Middle frontal gyrus (tissue), 1 donor: ENCODE data around the gene PRCC.

ENCODE experiments used
- DNase-seq: peaks from one replicate; pipeline ENCODE4 v3.0.0-alpha.2; 2015; ENCODE audit warnings: low spot score; ENCODE audit errors: extremely low spot score

Gene PRCC

DNA sequence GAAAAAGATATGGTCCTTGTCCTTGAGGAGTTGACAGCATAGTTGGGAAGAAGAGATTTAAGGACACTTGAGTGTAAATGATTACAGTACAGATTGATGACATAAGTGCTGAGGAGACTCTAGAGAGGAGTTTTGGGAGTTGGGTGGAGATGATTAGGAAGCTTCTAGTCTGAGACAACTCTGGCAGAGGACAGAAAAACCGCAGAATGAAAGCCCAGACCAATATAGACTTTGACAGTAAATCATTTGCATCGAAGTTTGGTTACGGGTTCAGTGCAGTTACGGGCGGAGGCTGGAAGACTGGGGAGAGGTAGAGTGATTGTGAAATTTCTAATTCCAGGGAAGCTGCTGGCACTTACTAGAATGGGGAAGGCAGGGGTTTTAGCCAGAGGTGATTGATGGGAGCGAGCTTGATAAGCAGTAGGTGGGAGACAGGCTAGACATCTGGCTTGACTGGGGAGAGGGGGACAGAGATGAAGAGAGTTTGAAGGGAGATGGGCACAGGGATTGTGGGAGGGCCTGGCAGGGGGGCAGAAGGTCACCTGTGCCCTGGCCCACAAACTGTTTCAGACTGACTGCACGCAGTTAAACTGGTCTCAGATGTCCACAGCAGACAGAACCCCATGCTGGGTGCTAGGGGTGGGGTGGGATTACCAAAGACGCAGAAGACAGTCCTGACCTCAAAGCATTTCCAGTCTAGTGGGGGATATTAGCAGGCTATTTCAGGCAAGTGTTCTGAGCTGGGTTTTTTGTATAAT is 29.2 kb downstream of the PRCC start:
- no peak for DNase-seq

DNA sequence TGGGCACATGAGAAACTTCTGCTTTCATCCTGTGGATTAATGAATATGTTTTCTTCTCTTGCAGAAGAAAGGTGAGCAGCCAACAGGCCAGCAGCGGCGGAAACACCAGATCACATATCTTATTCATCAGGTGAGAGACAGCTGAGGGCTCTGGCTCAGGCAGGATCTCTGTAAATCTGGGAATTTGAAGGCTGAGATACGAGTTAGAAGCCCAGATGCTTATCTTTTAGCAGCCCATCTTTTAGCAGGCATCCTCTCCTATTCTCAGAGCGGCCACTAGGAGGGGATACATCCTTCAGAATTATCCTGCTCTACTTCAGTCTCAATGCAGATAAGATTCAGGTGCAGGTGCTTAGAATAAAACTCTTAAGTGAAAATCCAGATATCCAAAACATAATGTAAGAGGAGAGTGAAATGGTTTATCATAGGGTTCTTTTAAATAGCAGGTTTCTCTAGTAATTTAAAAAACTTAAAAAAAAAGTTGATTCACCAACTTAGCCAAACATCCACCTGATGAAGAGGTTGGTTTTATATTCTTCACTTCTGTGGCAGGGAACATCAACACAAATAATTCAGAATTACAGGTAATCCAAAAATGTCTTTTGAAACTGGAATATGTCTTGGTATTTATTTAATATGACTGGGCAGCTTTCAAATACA is 30.0 kb downstream of the PRCC start:
- DNase-seq, result no peak

DNA sequence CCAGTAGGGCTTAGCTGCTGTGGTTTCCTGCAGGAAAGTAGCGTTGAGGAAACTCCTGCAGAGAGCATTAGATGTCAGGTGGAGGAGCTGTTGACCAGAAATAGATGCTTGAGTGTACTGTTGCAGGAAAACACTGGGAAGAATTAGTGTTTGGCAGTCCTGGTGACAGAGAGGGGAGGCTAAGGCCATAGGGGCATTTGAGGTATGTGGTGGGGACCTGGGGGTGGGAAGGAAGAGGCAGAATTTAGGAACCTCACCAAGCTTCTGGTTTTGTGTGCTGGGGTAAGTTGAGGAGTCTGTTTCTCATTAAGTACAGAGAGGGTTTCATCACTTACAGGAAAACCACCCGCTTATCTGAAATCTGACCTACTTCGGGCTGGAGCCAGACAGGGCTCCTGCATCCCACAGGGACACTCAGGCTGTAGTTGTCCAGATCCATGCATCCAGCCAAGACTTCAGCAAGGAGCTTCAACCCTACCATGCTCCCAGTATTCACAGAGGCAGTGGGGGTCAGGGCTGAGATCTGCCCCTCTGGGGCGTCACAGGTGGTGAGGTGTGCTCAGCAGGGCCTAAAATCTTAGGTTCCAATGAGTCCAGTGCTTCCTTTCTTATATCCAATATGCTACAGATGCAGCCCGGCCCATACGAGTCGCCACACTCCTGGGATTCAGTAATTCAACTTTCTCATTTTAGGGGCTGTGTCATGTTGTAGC is 34.2 kb downstream of the PRCC start:
- DNase-seq, result no peak

DNA sequence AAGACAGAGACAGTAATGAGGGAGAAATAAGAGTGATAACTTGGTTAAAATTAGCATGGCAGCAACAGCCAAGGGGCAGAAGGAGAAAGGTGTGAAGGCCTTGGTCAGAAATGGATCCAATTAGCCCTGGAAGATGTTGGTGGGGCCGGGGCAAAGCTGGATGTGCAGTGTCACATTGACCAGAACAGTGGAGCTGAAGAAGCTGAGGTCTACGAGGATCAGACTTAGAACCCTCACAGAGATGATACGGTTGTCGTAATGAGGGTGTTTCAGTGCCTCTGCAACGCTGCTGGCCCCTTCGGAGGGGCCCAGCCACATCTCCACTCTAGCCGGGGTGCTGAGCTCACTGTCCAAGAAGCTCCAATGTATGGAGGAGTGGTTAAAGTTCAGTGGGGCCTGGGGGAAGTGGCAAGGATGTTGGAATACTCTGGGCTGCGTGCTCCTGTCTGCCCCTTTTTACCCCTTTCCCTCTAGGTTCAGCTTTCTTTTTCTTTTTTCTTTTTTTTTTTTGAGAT is 35.1 kb downstream of the PRCC start:
- no peak for DNase-seq

DNA sequence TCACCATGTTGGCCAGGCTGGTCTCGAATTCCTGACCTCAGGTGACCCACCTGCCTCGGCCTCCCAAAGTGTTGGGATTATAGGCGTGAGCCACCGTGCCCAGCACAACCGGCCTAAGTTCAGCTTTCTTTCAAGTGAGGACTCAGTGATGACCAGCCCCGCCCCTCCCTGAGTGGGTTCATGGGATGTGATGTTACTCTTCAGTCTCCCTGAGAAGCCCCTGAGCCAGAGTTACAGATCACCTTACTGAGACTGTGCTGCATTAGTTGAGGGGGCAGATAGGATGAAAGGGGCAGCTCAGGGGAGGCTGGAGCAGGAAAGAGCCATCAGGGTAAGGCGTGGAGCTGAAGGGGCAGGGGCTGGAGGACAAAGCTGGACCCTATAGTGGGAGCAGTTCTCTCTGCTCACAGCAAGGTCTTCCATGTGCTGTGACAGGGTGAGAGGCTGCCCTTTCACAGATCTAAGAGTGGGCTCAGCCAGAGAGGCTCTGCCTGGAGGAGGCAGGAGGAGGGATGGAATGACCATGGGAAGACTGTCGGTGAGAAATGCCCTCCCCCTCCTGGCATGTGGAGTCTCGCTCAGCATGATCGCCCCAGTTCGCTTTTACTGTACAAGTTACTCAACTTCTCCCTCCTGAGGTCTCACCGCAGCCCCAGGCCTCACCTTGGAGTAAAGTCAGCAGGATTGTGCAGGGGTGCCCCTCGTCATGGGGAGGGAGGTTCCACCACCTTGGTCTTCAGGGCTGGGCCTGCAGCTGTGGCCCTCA is 35.9 kb downstream of the PRCC start:
- no peak for DNase-seq

DNA sequence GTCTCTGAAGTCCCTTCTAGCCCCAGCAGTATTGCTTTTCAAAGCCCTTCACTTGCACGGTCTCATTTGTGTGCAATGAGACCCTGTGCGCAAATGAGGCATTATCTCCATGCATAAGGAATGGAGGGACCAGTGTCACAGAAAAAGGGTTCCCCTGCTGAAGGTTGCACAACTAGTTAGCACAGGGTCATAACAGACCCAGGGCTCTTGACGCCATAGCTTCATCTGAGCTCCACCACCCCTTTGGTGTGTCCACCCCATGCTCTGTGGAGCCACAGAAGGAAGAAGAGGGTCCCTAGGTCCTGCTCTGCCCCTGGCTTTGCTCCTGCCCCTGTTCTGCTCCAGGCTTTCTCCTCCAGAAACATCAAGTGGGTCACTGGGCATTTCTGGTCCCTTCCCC is 36.7 kb downstream of the PRCC start:
- DNase-seq, result no peak

DNA sequence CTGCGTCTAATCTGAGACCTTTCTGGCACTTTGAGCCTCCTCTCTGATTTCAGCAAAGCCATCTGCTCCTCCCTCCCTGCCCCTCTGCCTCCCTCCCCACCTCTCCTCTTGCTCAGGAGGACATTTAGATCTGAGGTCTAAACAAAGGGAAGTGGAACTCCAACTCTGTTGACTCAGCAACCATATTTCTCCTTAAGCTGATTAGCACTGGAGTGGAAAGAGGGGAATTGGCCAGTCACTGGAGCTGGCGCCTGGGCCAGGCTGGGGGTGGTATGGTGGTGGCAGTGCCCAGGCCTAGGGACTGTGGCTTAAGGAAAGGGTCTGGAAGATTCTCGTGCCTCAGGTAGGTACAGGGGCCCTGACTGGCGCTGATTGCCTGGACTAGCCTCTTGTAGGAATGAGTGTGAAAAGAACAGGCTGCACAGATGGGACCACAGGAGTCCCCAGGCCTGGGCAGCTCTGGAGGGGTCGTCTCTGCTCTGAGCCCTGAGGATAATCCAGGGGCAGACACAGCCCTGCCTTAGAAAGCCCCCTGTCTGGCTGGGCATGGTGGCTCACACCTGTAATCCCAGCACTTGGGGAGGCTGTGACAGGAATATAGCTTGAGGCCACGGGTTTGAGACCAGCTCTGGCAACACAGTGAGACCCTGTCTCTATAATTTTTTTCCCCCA is 37.4 kb downstream of the PRCC start:
- DNase-seq, result no peak

DNA sequence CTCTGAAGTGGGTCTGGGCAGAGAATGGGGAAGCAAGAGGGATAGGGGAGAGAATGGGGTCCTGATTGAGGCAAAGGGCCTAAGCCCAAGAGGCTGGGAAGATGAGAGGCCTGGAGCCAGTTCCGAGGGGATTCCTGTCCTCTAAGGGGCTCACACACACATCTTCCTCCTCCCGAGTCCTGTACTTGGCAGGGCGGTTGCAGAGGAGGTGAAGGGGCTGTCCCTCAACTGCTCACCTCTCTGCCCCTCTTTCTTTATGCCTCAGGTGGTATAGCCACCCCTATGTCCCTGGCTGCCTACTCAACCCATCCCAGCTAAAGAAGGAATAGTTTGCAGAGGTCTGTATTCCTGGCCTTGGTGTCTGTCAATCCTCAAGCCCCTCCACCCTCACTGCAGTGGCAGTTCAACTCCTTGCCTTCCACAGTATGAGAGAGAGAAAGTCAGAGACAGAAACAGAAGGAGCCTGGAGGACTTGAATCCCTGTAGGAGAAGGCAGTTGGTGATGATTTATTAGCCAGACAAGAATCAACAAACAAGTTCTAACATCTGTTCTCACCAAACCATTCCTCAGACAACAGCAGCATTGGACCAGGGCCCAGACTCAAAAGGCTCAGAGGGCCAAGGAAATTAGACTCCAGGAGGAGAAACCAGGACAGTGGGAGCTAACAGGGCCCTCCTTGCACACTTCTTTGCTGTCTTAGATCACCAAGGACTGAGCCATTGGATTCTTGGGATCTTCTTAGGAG is 38.6 kb downstream of the PRCC start:
- DNase-seq, result no peak

DNA sequence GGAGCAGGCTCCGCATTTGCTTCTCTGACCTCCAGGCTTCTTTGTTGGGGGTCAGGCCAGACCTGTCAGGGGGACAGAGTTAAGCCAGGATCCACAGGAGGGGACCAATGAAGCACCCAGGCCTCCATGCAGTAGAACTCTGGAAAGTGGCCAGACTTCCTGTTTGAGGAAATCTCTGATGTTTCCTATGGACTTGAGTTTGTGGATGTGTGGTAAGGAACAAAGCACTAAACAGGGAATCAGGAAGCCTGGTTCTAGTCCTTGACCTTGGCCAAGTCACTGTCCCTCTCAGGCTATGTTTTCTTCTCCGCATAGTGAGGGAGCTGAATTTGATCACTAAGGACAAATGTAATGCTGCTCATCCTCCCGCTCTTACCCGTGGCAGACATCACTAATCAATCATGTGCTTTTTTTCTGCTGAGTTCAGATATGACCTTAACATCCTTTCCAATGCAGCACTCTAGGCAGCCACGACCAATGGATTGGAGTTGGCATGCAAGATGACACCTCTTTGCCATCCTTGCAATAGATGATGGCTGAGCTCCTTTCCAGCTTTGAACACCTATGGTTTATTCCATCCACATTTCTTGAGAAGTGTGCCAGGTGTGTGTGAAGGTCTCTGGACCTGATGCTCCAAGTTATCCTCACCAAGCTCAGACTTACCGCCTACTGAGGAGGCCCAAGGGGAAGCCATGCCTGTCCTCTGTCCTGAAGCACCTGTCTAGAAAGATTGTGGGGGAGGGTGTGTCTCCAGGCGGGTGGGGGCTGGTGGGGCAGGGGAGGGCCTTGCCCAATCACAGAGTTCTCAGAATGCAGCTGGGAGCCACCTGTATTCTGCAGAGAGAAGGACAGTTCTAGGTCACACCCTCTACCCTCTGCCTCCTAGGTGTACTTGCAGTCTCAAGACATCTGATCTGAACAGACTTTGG is 39.4 kb downstream of the PRCC start:
- no peak for DNase-seq

DNA sequence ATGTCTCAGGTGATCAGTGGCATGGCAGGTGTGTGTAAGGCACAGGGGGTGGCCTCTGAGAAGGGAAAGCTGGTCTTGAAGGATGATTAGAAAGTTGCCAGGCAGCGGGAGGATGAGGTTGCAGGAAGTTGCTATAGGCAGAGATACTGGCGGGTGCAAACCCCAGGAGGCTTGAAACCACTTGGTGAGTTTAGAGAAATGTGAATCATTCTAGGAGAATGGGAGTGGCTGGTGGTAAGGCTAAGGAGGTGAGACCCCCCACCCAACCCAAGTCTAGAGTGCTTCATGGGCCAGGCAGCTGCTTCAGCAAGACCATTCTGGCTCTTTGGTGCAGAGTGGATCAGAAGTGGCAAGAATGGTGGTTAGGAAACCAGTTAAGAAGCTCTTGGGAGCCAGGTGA is 40.3 kb downstream of the PRCC start:
- no peak for DNase-seq

DNA sequence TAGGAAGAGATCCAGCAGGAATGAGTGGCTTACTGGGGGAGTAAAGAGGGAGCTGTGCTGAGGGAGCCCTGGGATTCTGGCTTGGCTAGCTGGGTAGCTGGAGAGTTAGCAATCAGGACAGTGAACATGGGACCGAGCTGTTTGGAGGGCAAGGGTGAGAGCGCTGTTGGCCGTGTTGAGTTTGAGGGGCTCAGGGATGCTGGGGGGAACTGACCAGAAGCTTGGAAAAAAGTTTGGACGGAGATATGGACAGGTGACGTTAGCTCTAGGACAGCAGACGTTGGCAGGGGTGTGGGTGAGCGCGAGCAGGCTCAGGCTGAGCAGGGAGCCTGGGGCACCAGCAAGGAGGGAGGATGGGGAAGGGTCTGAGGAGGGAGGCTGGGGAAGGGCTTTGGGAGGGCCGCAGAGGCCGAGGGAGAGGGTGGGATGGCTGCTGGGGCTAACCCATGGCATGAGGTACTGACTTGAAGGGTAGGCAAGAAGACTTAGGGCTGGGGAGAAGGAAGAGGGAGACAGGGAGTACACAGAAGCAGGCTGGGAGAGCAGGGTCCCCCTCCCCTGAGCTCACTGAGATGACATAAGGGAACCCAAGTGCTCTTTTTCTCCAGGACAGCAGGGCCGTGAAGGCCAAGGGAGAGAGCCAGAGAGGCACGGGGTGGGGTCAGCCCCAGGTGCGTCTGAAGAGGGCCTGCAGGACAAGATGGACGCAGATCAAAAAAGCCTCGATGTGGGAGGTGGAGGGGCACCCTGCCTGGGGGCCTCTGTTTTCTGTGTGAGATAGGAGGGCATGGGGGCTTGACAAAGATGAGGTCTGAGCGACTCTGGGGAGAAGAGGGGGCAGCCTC is 41.1 kb downstream of the PRCC start:
- DNase-seq, result no peak

DNA sequence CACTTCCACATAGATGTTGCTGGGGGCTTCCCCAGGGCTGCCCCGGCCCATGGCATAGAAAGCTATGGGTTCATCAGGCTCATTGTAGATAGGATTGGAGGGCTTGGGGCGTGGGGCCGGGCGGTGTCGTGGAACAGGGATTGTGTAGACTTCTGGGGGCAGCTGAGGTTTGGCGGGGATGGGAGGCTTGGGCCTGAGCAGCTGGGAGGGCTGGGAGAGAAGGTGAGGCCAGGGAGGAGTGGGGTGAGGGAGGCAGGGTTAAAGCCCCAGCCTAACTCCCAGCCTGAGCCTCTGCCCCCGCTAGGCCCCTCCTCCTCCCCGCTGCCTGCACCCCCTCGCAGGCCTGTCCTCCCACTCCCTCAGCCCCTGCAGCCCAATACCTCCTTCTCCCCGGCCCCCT is 41.9 kb downstream of the PRCC start:
- DNase-seq, result no peak

DNA sequence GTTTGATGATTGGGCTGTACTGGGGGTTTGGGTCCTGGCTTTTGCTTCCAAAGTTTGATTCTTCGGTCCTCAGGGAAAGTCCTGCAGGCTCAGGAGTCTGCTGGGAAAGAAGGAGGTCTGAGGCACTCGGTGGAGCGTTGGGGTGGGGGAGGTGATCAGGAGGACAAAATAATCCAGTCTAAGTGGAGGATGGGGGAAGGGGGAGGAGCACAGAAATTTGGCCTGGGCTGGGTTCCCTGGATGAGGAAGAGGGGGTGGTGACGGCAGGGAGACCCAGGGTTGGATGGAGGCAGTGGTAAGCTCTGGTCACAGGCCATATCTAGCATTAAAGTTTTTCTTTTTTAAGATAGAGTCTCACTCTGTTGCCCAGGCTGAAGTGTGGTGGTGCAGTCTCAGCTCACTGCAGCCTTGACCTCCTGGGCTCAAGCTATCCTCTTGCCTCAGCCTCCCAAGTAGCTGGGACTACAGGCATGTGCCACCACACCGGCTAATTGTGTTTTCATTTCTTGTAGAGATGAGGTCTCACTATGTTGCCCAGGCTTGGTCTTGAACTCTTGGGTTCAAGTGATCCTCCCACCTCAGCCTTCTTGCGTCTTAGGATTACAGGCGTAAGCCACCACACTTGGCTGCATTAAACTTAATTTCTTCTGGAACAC is 42.5 kb downstream of the PRCC start:
- DNase-seq, result no peak

DNA sequence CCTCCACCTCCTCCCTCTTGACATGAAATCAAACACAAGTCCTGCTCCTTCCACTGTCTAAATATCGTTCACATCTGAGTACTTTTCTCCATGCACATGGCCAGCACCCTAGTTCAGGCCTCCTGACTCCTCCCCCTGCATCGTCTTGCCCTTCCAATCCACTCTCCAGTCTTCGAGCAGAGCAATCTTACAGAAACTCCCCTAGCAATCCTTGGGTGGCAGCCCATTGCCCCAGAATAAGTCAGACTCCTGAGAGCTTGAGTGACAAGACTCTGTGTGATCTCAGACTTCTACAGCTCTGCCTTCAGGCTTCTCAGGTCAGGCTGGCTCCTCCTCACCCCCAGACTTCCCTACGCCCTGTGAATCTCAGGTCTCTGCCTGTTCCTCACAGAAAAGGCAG is 43.8 kb downstream of the PRCC start:
- no peak for DNase-seq

DNA sequence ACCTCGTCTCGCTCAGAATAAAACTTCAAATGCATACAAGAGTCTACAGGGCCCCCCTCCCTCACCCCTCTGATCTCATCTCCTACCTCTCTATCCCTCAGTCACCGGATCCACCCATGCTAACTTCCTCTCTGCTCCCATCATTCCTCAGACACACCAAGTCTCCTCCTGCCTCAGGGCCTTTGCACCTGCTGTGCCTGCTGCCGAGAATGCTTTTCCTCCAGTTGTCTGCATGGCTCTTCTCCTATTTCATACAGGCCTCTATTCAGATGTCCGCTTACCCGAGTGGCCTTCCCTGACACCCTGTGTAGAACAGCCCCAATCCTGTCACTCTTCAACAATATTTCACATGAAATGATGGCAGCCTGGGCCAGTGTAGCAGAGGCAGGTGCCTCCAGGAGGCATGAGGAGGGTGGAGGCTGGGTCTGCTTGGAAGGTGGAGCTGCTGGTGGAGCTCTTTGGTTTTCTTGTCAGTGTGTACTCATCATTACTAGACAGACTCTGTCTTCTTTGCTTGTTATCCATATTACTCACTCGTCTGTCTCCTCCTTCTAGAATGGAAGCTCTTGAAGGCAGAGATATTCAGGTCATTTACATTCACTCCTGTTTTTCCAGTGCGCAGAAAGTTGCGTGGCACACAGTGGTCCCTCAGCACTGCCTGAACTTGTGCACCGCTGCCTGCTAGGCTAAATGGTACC is 45.1 kb downstream of the PRCC start:
- DNase-seq, result no peak

DNA sequence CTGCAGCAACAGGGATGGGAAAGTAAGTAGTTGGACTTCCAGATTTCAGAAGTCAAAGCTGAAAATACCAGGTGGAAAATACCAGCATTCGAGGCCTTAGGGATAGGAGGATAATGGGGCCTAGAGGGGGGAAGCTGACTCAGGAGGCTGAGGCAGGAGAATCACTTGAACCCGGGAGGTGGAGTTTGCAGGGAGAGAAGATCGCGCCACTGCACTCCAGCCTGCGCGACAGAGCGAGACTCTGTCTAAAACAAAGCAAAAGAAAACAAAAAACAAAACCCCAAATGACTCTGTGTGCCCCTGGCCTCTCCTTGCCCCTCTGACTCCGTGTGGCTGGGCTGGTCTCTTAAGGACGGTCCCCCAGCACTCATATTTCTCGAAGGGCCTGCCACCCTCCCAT is 46.0 kb downstream of the PRCC start:
- DNase-seq, result no peak
